GM12891 (cell line): ENCODE data around the gene CGGBP1.

Source experiments
- POLR2A ChIP-seq: IDR thresholded peaks from 2 replicates; pipeline ENCODE4 v1.6.1; 2011; ENCODE audit warnings: low read depth, low read length, control low read depth
- POLR2AphosphoS5 ChIP-seq: IDR thresholded peaks from 2 replicates; pipeline ENCODE4 v1.6.1; 2011; ENCODE audit warnings: low read depth, low read length, control low read depth
- TAF1 ChIP-seq: IDR thresholded peaks from 2 replicates; pipeline ENCODE4 v1.6.1; 2011; ENCODE audit warnings: low read depth, low read length, control low read depth

- no peak for TF ChIP-seq POLR2AphosphoS5
- no peak for TF ChIP-seq TAF1
- TF ChIP-seq POLR2A, result no peak
These were observed 34.5 kb upstream of the CGGBP1 start for GRCh38 chr3:88093266-88093665.
